Neutrophil (primary cell): Measurements from ENCODE around the gene GOLGA6D.
"Not testable (repeated sequence)": the region's sequence is repeated elsewhere in the genome, so short reads cannot be mapped to it uniquely, and the experiment has no call there.

ENCODE experiments used
- H3K27ac ChIP-seq: fragments of 200-600 bp; sonication (generic); 2 replicates; pipeline ENCODE4 v1.5.1; 2016; ENCODE audit warnings: mild to moderate bottlenecking, moderate library complexity
- H3K27me3 ChIP-seq: fragments of 200-600 bp; sonication (generic); 2 replicates; pipeline ENCODE4 v1.6.0; 2016; ENCODE audit warnings: mild to moderate bottlenecking
- H3K36me3 ChIP-seq: fragments of 200-600 bp; sonication (generic); 2 replicates; pipeline ENCODE4 v1.5.1; 2017
- H3K4me1 ChIP-seq, 2 experiments: fragments of 200-600 bp in 1 of 2; sonication (generic) in 1 of 2; 1 replicate in 1 of 2; 2 replicates in 1 of 2; pipeline versions ENCODE4 v1.5.1 to v1.6.1; 2013 to 2016; ENCODE audit warnings: low read depth in 1 of 2, low read length in 1 of 2, mild to moderate bottlenecking in 1 of 2, moderate library complexity in 1 of 2; ENCODE audit not compliant: control insufficient read depth in 1 of 2, insufficient read depth in 1 of 2
- H3K4me3 ChIP-seq, 2 experiments: fragments of 200-600 bp in 1 of 2; sonication (generic) in 1 of 2; 1 replicate in 1 of 2; 2 replicates in 1 of 2; pipeline ENCODE4 v1.5.1; 2013 to 2016; ENCODE audit warnings: low read depth in 1 of 2, low read length in 1 of 2, mild to moderate bottlenecking in 1 of 2, moderate library complexity in 1 of 2
- H3K9me3 ChIP-seq: fragments of 200-600 bp; sonication (generic); 2 replicates; pipeline ENCODE4 v1.5.1; 2016
- TF ChIP-seq, protein P1 (sequence below): fragments of 200-600 bp; sonication (generic); IDR thresholded peaks from 2 replicates; pipeline ENCODE4 v1.5.1; 2016; ENCODE audit warnings: antibody characterized with exemption

GOLGA6D gene

DNA sequence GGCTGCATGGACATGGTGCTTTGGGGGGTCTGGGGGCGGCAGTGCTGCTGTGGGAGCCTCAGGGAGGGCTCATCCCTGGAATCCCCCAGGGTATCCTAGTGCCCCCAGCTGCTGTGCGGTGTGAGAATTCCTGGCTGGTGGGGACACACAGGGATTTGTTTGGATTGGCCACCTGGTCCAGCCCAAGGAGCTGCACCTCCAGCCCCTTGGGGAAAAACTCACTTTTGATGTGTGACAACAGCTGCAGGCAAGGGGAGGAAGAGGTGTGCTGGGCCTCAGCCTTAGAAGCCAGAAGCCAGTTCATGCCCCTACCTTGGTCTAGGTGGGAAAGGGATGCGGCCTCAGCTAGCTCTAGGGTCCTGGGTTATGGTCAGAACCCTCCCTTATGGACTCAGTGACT, 44.9 kb downstream of the GOLGA6D start:
- no peaks in the 10 kb centered on the region for H3K4me1 ChIP-seq
- H3K4me3 ChIP-seq = no peak overlapping the region
- TF ChIP-seq, protein P1, sequence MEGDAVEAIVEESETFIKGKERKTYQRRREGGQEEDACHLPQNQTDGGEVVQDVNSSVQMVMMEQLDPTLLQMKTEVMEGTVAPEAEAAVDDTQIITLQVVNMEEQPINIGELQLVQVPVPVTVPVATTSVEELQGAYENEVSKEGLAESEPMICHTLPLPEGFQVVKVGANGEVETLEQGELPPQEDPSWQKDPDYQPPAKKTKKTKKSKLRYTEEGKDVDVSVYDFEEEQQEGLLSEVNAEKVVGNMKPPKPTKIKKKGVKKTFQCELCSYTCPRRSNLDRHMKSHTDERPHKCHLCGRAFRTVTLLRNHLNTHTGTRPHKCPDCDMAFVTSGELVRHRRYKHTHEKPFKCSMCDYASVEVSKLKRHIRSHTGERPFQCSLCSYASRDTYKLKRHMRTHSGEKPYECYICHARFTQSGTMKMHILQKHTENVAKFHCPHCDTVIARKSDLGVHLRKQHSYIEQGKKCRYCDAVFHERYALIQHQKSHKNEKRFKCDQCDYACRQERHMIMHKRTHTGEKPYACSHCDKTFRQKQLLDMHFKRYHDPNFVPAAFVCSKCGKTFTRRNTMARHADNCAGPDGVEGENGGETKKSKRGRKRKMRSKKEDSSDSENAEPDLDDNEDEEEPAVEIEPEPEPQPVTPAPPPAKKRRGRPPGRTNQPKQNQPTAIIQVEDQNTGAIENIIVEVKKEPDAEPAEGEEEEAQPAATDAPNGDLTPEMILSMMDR = no peak
- H3K36me3 ChIP-seq = no peaks in the 10 kb centered on the region
- H3K9me3 ChIP-seq = no peaks in the 10 kb centered on the region
- H3K27ac ChIP-seq = no peak overlapping the region
- H3K27me3 ChIP-seq = no peaks in the 10 kb centered on the region

DNA sequence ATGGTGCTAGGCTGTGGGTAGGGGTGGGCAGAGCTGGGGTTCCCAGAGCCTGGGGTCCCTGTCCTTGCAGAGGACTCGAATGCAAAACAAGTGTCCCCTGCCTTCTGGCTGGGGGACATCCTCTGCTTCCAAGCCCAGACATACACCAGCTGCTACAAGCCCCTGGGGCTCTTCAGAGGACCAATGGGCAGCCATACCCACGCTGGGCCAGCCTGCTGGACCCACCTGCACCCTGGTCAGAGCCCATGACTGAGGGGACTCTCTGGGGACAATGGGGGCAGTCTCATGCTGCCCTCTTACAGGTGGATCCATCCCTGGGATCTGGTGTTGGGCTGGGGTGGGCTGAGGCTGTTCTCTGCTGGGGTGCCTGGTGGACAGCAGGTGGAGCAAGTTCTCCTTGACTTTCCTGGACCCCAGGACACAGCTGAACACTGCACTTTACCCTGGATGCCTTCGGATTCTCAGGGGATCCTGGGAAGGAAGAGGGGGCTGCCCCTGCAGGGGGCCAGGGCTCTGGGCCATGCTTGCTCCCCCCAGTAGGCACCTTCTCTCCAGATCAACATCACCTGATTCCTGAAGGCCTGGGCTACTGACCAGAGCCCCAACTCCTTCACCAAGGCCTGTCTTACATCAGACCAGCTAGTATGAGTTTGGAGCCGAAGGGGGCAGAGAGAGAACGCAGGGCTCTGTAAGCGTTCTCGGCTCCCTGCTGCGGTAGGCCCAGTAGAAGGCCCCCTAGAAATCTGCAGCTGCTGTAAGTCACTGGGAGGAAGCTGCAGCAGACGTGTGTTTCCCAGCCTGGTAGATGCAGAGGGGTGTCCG, 46.1 kb downstream of the GOLGA6D start:
- Histone ChIP-seq H3K4me1 (no peaks in the 10 kb centered on the region), H3K27me3 (no peaks in the 10 kb centered on the region)

DNA sequence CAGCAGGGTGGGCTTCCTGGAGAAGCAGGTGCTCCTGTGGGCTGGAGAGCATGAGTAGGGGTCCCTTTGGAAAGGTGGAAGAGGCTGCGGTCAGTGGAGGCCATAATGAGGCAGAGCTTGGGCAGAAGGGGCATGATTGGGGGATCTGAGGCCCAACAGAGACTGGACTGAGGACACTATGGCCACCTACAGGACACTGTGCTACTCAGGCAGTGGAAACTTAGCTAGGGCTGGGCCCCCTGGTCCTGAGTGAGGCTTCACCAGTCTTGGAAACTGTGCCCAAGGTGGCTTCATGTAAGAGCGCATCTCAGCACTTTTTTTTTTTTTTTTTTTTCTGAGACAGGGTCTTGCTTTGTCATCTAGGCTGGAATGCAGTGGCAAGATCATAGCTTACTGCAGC, 46.9 kb downstream of the GOLGA6D start:
- no peaks in the 10 kb centered on the region for H3K27me3 ChIP-seq
- no peaks in the 10 kb centered on the region for H3K9me3 ChIP-seq

More for the DNA sequence above, 46.1 kb downstream of the GOLGA6D start:
- H3K4me3 ChIP-seq = no peak overlapping the region
- H3K27ac ChIP-seq = no peak overlapping the region
- TF ChIP-seq, protein P1 = no peak
- H3K36me3 ChIP-seq = no peaks in the 10 kb centered on the region
- H3K9me3 ChIP-seq = no peaks in the 10 kb centered on the region

DNA sequence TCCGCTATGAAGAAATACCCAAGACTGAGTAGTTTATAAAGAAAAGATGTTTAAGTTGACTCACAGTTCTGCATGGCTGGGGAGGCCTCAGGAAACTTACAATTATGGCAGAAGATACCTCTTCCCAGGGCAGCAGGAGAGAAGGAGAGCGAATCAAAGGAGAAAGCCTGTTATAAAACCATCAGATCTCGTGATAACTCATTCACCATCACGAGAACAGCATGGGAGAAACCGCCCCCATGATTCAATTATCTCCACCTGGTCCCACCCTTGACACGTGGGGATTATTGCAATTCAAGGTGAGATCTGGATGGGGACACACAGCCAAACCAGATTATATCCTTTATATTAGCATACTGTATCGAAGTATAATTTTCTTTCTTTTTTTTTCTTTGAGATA, 49.5 kb downstream of the GOLGA6D start:
- H3K4me3 ChIP-seq, H3K9me3 ChIP-seq, H3K36me3 ChIP-seq, H3K27ac ChIP-seq, H3K27me3 ChIP-seq: not testable (repeated sequence)
- H3K4me1 ChIP-seq = peaks cover 14 to 15% of the 10 kb centered on the region in 2 experiments

More for the DNA sequence above, 46.9 kb downstream of the GOLGA6D start:
- no peak overlapping the region for H3K4me3 ChIP-seq
- TF ChIP-seq, protein P1 = no peak
- no peak overlapping the region for H3K27ac ChIP-seq
- no peaks in the 10 kb centered on the region for H3K36me3 ChIP-seq
- H3K4me1 ChIP-seq = no peaks in the 10 kb centered on the region

DNA sequence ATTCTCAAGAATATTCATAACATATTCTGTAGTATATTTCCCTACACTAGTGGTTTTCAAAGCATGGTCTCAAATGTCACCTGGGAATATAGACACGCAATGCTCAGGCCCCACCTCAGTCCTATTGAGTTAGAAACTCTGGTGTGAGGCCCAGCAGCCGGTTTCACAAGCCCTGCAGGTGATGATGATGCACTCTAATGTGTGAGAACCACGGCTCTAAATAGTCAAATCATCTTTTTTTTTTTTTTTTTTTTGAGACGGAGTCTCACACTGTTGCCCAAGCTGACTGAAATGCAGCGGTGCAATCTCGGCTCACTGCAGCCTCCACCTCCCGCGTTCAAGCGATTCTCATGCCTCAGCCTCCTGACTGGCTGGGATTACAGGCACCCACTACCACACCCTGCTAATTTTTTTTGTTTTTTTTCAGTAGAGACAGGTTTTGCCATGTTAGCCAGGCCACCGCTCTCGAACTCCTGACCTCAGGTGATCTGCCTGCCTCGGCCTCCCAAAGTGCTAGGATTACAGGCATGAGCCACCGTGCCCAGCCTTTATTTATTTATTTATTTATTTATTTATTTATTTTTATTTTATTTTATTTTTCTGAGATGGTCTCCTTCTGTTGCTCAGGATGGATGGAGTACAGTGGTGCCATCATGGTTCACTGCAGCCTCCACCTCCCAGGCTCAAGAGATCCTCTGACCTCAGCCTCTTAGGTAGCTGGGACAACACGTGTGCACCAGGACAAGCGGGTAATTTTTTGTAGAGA, 51.2 kb downstream of the GOLGA6D start:
- H3K27me3 ChIP-seq, H3K27ac ChIP-seq, H3K9me3 ChIP-seq, H3K36me3 ChIP-seq, H3K4me3 ChIP-seq: not testable (repeated sequence)
- H3K4me1 ChIP-seq = peaks cover 14 to 15% of the 10 kb centered on the region in 2 experiments

DNA sequence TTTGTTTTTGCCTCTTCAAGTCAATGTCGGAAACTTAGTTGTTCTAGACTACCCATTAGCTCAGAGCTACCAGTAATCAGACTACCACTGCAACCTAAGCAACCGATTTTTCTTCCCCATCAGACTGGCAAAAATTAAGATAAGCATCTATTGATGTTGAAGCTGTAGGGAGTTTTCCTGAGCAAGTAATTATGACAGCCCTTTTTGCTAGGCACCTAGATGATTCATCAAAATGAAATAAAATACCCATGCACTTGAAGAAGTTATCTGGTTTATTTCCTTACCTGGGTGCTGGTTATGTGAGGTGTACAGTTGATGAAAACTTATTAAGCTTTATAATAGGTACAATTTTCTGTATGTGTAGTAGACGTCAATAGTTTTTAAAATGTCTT, 52.7 kb downstream of the GOLGA6D start:
- no peaks in the 10 kb centered on the region for H3K27me3 ChIP-seq
- TF ChIP-seq, protein P1 = no peak
- no peak overlapping the region for H3K27ac ChIP-seq
- peaks cover 14 to 15% of the 10 kb centered on the region in 2 experiments for H3K4me1 ChIP-seq
- peaks cover 12% of the 10 kb centered on the region for H3K36me3 ChIP-seq
- H3K4me3 ChIP-seq = peak overlapping the region; percentile 76 to 77
- no peaks in the 10 kb centered on the region for H3K9me3 ChIP-seq
